AML-193 (cell line): Measurements from ENCODE around the gene GGTLC2.
"Not testable (repeated sequence)": the region's sequence is repeated elsewhere in the genome, so short reads cannot be mapped to it uniquely, and the experiment has no call there.

Source experiments
- DNase-seq, 2 experiments: peaks; one replicate each; lab custom pipeline; 2025; lab: John Stamatoyannopoulos, UW

Gene GGTLC2

DNA sequence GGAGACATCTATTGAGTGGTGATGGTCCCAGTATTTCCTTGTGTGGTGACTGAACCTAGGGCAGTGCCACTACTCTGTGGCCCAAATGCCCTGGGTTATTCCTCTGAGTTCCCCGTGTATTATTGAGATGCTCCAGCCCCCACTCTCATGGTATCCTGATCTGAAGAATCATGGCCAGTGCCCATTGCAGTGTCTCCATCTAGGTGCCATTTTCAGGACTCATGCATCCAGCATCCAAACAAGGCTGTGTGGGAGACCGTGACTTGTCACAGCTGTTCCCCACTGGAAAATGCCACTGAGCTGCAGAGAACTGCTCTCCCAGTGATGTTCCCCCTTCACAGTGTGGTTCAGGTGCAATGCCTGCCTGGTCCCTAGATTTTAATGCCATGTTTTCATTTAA lies 24.7 kb downstream of the GGTLC2 start:
- DNase-seq = no peak

DNA sequence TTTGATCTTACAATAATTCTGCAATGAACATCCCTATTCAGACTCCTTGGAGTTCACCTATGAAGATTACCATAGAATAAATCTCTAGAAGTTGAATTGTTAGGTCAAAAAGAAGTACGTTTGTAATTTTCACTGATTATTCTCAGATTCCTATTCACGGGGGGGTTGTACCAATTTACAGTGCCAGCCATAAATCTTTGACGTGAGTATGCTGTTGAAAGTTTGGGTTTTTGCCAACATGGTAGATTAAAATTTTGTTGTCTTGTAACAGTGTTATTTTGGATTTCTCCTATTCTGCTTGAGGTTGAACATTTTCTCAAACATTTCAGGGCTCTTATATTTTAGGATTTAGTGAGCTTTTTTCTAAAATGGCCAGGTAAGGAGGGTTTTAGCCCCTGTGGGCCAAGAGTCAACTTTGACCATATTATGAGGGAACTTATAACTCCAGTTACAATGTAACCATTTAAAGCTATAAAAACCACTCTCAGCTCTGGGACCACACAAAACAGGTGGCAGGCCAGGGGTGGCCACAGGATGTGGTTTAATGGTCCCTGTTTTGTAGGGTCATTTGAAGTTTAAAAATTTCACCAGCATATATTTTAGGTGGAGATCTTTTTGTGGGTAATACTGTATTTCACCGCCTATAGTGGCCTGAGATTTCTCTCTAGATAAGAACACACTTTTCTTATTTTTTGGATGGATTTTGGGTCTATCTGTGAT lies 25.8 kb downstream of the GGTLC2 start:
- no peak for DNase-seq

DNA sequence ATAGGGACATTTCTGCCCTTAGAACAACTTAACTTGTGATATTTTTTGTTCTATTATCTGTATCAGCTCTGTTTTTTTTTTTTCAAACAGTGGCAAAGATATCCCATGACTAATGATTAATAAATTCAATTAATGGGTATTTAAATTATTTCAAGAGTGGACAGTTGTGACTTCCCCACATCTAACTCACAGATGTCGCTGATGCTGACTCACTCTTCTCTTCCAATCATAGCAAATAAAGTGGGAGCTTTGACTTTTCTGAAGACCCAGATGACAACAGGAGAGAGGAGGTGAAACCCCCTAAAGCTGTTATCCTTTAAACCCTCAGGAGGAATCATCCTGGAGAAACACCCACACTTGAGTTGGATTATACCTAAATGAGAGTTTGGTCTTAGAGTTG lies 27.1 kb downstream of the GGTLC2 start:
- no peak for DNase-seq

DNA sequence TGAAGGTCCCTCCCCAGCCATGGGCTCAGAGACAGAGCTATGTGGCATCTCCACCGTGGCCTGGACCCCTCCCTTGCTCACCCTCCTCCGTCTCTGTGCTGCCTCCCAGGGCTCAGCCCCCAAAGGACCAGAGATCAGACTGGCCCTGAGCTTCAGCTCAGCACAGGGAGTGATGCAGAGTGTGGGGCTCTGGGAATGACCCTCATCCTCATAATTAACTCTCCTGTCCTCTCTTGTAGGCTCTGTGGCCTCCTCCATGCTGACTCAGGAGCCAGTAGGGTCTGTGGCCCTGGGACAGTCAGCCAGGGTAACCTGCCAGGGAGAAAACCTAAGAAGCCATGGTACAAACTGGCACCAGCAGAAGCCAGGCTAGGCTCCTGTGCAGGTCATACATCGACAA lies 28.7 kb downstream of the GGTLC2 start:
- DNase-seq = no peak

DNA sequence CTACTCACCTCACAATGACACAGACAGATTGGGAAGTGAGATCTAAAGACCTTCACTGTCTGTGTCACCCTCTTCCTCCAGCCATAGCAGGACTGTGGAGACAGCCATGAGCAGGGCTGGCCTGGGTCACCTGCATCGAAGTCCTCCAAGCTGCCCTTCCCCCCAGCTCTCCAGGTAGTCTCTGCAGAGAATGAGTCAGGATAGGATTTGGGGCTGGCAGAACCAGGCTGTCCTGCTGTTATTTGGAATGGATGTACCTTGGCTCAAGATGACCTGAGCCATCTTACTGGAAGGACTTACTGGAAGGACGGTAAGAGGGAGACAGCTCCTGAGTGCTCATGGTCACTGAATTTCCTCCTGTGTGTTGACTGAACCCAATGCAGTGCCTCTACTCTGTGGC lies 29.2 kb downstream of the GGTLC2 start:
- no peak for DNase-seq

DNA sequence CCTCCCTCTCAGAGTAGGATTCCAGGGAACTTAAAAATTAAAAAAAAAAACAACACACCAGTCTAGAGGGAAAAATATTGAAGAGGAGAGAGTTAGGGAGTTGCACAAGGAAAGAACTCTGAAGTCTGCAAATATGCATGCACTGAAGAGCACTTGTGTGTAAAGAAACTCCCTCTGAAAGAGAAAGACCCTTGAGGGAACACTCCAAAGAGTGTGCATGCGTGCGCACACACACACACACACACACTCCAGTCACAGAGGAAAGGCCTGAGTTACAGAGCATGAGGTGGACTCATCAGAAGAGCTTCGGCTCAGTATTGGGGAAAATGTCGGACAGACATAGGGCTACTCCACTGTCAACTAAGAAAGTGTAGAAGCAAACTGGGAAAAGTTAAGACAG lies 30.1 kb downstream of the GGTLC2 start:
- DNase-seq = no peak

DNA sequence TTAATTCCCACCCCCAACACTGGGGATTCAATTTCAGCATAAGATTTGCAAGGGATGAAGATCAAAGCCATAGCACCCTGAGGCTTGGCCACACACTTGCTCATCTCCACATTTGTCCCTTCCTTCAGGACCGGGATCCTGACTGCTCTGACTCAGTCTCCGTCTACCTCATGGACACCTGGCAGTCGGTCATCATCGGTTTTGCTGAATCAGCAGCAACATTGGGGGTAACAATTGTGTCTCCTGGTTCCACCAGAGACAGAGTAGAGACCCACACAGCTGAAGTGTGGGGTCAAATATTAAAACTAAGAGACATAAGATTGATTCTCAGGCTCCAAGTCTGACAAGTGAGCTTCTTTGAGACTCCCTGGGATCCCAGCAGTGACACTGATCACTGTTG lies 34.6 kb downstream of the GGTLC2 start:
- DNase-seq = no peak

DNA sequence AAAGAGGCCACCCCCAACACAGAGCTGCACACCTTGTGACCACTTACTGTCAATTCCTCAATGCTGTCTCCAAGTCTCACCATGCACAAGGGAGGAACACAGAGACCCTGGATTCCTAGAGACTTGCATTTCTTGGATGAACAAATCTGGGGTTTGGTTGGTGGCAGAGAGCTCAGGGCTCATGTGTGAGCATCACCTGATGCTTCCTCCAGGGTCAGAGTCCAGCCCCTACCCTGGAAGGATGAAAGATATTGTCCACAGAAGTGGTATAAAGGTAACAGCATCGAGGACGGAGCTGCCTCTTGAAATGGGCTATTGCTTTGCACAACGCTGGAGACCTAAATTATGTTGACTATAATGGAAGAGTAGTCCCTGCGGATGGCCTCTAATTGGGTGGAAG lies 36.0 kb downstream of the GGTLC2 start:
- DNase-seq = no peak

DNA sequence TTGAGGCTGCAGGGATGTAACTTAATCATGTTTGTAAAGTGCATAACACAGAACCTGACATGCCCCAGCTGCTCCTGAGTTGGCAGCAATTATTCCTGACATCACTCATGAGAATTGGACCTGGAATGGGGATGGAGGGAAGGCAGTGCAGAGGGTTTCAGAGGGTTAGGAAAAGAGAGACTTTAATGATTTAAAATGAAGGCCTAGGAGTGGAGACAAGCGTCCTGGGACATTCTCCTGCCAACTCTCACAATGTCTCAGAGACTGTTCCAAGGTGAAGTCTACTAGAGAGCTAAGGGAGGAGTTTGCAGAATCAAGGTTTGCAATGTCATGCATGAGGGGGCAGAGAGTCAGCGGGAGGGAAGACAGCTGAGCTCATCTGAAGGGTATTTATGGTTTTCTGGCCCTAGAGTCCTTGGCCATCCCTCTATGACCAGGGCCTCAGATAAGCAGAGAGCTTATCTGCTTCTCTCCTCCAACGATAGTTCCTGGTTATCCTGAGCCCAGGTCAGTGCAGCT lies 36.9 kb downstream of the GGTLC2 start:
- no peak for DNase-seq

DNA sequence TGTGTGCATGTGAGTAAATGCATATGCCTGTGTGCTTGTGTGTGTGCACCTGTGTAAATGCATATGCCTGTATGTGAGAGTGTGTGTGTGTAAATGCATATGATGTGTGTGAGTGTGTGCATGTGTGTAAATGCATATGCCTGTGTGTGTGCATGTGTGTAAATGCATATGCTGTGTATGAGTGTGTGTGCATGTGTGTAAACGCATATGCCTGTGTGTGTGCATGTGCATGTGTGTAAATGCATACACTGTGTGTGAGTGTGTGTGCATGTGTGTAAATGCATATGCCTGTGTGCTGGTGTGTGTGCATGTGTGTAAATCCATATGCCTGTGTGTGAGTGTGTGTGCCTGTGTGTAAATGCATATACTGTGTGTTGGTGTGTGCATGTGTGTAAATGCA lies 37.8 kb downstream of the GGTLC2 start:
- DNase-seq = no peak

DNA sequence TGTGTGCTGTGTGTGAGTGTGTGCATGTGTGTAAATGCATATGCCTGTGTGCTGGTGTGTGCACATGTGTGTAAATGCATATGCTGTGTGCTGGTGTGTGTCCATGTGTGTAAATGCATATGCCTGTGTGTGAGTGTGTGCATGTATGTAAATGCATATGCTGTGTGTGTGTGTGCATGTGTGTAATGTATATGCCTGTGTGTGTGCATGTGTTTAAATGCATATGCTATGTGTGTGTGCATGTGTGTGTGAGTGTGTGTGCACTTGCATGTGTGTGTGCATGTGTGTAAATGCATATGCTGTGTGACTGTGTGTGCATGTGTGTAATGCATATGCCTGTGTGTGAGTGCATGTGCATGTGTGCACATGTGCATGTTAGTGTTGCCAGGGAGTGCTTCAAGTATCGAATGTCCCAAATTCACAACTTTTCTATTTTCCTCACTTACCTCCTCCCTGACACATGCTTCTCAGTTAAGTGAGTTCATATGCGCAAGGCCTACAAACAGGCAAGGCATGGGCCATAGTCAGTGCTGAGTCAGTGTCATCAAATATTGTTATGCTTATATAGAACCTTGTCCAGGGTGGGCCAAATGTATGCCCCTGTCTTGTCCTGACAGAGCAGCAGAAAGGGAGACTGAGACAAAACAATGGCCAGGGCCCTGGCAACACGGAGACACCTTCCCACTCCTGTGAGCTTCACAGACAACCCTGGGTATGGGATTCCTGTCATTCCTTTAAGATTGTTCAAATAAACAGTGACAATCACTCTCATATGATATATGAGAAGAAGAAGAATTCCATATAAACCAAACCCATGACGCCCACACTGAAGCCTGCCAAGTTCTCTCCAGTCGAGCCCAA lies 38.6 kb downstream of the GGTLC2 start:
- DNase-seq = no peak

DNA sequence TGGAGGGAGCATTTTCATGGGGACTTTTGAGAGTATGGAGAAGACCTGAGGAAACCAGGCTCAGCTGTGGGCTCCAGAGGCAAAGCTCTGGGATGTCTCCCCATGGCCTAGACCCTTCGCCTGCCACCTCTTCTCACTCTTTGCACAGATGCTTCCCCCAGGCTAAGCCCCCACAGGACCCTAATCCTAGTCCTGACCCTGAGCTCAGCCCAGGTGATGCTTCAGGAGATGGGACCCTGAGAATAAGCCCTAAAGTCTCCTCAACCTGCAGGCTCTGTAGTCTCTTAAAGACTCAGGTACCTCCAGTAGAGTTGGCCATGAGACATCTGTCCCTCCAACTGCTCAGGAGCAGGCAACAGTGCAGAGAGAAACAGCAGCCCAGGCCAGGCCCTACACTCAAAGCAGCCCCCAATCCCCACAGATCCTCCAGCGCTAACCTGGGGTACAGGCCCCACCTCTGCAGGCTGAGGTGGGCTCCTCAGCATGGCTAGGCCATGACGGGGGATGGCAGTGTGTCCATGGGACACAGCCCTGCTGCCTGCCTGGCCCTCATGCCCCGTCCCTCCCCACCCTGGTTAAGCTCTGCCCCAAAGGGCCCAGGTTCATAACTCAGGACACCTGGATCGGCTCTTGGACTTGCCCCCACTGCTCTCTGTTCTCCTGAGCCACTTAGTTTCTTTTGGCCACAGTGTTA lies 39.4 kb downstream of the GGTLC2 start:
- DNase-seq = no peak

DNA sequence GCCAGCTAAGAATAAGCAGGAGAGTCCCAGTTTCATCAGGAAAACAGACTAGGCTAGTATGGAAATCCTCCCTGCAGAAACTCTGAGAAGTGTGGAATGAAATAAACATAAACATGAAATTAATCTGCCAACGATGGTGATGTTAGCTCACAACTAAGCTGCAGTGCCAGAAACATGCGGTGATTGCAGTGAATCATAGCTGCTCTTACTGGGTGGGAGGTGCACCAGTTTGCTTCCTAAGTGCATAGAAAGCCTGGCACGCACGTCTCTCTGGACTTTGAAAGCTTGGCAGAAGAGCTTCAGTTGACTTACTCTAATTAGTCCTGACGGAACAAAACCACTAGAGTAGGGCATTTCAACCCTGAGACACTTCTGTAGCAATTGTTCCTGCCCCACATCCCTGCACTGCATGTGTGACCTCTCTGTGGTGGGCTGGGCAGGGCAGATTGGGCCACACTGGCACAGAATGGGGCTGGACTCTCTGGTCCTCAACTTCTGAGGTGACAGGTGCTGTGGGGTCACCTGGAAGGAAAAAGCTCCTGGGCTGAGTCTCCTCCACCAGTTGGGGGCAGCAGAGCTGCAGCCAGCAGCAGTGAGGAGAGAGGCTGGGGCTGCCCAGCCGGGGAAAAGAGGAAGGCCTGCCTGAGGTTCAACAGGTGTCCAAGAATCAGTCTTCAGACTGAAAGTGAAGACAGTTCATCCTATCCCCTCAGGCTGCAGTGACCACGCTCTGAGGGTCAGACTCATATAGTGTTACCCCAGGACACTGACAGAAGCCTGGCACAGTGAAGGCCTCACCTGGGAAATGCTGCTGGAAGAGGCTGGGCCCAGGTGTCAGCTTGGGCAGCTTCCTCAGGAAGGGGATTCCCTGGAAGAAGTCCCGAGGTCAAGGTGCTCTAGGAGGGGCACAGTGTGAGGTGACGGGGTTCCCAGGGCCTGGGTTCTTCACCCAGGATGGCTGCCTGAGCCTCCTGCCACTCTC lies 40.5 kb downstream of the GGTLC2 start:
- DNase-seq = peak; percentile 34 to 52

DNA sequence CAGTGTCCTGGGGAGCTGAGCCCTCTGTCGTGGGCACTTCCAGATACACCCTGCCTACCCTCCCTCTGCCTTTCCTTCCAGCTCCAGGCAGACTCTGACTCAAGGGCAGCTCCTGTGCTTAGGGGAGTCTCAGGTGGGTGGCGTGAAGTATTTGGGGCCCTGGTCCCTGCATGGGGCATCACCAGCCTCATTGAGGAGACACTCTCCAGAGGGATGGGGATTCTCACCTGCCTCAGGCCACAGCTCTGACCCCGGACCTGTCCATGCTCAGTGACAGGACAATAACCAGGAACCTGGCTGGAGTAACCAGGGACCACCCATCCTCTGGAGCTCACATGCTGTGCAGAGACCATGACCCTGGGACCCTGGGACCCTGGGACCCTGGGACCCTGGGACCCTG lies 41.2 kb downstream of the GGTLC2 start:
- no peak for DNase-seq

DNA sequence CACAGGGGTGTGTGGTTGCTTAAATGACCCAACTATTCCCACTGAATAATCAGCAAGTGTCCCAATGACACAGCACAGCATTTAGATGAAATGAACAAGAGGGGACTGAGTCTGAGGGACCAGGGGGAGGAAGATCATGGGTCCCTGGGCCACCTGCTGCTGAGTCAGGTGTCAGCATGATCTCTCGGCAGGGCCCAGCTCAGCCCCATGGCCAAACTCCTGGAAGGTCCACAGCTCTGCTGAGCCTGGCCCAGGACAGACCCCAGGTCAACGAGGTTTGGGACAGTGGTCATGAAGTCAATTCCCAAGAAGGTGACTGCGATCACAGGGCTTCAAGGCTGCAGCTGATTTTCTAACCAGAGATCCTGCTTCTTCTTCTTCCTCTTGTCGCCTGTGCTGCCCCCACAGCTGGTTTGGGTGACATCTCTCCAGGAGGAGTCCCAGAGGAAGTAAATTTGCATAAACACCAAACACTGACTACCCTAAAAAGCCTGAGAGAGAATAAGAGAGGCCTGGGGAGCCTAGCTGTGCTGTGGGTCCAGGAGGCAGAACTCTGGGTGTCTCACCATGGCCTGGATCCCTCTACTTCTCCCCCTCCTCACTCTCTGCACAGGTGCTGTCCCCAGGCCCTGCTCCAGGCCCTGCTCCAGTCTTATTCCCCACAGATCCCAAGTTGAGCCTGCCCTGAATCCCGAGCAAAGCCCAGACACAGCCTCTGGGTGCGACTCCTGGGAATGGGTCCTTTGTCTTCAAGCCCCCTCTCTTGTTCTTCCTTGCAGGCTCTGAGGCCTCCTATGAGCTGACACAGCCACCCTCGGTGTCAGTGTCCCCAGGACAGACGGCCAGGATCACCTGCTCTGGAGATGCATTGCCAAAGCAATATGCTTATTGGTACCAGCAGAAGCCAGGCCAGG lies 42.0 kb downstream of the GGTLC2 start:
- DNase-seq = not testable (repeated sequence)

DNA sequence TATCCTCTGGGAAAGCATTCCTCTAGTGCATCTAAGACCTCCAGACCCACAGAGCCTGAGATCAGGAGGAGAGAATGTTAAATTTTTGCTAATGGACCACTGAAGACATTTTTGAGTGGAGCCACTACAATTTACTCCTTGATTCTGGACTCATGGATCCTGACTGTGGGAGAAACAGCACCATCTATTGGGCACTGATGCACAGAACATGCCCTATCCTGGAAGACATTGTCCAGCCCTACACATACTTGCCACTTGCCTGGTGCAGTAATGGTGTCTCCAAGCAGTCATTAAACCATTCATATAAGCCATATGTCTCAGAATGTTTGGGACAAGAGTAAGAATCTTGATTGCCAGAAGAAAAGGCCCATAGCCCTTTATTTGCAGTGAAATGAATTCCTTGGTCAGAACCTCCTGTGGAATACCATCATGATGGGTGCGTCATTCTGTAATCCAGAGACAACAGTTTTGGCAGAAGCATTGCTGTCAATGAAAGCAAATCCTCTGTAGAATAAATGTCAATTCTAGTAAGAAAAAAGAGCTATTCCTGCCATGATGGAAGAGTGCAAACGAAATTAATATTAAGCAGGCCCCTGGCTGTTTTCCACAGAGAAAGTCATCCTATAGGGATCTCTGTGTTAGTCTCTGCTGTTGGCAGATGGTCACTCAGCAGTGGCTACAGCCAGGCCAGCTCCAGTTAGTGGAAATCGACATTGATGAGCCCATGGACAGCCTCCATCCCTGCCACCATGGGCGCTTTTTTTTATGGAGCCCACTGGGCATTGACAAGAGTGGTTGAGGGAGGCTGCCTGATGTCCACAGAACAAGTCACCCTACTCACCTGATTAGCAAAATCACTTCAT lies 43.5 kb downstream of the GGTLC2 start:
- no peak for DNase-seq

DNA sequence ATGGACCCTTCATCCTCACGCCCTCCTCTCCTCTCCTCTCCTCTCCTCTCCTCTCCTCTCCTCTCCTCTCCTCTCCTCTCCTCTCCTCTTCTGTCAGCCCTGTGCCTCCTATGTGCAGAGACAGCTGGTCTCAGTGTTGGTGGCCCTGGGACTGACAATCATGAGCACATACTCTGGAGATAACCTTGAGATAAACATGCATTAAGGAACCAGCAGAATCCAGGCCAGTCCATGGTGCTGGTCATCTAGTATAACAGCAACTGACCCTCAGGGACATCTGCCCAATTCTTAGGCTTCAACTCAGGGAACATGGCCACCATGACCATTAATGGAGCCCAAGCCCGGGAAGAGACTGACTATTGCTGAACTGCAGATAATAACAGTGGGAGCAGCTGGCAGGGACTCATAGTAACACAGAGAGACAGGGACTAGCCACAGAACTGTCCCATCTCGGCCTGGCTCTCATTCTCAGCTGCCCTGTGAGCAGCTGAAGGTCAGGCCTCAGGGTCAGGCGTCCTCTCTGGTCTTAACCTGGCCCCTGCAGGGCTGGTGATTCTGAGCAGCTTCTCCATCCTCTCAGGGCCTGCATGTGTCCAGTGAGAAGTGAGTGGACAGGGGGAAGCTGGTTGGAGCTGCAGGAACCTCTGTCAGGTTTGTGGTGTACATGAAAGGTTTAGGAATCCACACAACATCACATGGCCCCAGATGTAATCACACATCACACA lies 45.4 kb downstream of the GGTLC2 start:
- DNase-seq = no peak

DNA sequence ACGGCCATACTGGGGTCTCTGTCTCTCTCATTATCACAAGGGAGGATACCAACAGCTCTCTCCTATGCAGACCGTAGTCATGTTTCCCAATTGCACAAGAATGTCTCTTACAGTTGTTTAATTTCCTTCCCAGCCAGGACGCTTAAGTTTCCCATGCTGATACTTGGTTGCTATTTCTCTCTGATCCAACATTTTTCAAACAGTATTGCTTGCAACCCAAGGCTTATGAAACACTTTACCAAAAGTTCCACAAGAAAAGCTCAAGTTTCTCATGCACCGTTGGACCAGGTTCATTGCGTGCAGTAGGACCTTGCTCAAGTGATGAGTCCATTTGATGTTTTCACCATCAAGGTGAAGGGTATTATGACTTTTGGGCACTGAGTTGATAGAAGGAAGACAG lies 46.6 kb downstream of the GGTLC2 start:
- no peak for DNase-seq
